RPMI8226 (cell line): ENCODE measurements around the gene POPDC3.
"Not testable (repeated sequence)": the region's sequence is repeated elsewhere in the genome, so short reads cannot be mapped to it uniquely, and the experiment has no call there.

Experiments used
- DNase-seq: peaks from one replicate; pipeline ENCODE4 v3.0.0-alpha.2; 2015

POPDC3 gene

DNA sequence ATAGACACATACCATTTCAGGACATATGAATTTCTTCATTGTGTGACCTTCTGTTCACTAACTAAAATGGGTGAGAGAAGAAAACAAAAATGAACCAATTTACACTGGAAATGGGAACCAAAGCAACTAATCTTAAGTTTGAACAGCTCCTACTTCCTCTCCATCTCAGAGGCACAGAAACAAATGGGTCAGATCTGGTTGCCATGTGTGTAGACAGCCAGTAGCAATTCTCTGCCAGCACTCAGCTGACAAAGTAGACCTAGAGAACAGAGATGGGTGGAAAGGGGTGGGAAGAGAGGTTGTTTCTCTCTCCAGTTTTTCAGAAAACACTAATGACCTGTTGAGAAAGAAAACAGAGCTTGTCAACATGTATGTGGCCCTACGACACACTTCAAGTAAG lies 14.3 kb upstream of the POPDC3 start:
- DNase-seq, result no peak

- DNase-seq, result no peak
Measured at GRCh38 chr6:105193647-105194046, 13.8 kb upstream of the POPDC3 start.

DNA sequence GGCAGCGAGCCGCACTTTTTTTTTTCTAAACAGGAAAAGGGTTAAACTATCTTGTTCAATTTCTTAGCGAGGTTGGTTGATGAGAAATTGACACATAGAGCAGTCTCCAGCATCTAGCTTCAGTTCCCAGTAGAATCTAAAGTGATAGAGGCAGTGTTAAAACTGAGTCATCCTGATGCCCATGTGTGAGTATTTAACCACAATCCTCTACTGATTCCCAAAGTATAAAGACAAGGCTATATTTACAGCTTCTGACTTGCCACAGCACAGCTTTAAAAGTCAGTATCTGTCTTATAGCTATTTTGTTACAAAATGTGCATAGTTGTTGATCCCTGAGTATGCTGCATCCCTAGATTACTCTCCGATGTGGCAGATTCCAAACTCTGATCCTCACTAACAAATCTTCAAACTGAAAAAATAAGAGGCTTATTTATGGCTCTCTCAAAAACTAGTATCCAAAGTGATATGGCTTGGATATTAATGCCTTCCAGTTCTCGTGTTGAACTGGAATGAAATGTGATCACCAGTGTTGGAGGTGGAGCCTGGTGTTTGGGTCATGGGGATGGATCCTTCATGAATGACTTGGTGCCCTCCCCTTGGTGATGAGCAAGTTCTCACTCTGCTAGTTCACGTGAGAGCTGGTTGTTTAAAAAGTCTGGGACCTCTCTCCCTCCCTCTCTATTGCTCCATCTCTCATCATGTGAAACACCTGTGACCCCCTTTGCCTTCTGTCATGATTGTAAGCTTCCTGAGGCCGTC lies 13.1 kb upstream of the POPDC3 start:
- DNase-seq, result no peak

- no peak for DNase-seq
Measured at GRCh38 chr6:105191351-105191750, 11.5 kb upstream of the POPDC3 start.

DNA sequence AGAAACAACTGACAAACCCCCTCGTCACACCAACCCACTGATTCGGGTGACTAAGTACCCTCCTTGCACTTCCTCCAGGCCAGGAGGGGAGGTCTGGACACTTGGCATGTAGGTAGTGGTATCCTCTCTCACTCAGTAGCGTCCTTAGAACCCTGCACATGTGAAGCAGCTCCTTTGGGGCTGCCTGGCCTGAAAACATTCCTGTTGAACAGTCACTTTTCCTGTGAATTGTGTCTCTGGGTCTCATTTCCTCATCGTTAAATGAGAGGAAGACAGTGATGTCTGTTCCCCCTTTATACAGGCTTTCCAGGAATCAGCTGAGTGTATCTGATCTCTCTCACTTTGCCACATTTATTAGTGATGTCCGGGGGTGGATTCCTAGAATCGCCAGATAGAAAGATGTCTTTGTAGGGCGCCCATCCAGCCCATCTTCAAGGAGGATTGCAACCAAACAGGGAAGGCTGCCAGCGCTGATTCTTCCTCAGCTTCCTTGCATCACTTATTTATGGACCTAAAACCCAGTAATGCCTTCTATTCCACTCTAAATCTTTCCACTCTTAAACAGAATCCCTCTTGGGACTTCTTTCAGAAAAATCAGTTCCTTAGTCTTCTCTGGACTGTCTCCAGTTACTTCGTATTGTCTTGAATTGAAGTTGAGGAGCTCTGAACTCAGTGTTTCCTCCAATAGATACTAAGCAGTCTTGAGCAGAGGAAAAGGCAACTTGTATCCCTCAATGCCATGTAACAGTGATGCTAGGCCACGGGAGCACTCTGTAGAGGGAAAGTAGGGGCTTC lies 9.4 kb upstream of the POPDC3 start:
- no peak for DNase-seq

- DNase-seq, result no peak
Measured at GRCh38 chr6:105188251-105188650, 8.4 kb upstream of the POPDC3 start.

DNA sequence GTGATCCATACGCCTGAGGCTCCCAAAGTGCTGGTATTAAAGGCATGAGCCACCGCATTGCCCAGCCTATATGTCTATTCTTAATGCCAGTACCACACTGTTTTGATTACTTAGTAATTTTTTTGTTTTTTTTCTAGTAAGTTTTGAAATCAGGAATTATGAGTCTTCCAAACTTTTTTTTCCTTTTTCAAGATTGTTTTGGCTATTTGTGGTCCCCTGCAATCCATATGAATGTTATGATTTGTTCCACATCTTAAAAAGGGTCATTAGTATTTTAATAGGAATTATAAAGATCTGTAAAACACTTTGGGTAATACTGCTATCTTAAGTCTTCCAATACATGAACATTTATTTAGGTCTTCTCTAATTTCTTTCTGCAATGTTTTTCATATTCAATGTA lies 6.8 kb upstream of the POPDC3 start:
- no peak for DNase-seq

GRCh38 chr6:105184921-105185320 lies 5.1 kb upstream of the POPDC3 start:
- no peak for DNase-seq

- DNase-seq, result no peak
Measured at GRCh38 chr6:105181981-105182515, 2.2 kb upstream of the POPDC3 start.

DNA sequence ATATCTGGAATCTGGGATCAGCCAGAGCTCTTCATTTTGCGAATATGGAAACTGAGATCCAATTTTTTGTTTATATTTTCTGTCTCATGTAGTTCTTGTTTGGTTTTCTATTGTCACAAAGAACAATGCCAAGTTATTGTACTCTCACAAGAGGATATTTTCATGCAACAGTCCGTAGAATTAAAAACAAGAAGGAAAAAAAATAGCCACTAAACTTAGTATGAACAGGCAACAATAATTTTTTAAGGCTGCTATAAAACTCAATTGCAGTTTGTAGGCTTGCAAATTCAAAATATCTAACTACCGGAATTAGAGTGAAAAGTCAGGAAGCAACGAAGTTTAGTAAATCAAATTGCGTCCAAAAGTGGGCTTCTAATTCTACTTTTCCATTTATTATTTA lies 1.2 kb downstream of the POPDC3 start:
- no peak for DNase-seq

- DNase-seq, result no peak
Measured at GRCh38 chr6:105178110-105178509, 1.7 kb downstream of the POPDC3 start.

DNA sequence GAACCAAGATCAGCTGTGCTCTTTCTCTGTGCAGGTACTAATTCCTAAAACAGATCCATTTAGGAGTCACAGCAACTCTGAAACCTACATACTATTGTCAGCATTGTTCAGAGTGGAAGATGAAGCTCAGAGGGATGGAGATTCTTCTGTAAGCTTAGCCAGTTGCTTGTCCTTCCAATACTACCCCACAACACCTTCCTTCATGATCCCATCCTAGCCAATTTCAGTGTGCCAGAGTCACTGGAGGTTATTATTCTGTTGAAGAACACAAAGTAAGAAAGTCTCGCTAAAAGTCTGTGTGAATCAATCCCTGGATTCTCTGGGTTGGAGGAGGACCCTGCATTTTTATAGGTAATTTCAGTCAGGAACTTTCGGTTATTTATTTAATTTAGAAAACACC lies 2.3 kb downstream of the POPDC3 start:
- DNase-seq, result no peak

GRCh38 chr6:105174512-105174911 lies 5.3 kb downstream of the POPDC3 start:
- no peak for DNase-seq

- DNase-seq, result not testable (repeated sequence)
Measured at GRCh38 chr6:105172515-105172914, 7.3 kb downstream of the POPDC3 start.

DNA sequence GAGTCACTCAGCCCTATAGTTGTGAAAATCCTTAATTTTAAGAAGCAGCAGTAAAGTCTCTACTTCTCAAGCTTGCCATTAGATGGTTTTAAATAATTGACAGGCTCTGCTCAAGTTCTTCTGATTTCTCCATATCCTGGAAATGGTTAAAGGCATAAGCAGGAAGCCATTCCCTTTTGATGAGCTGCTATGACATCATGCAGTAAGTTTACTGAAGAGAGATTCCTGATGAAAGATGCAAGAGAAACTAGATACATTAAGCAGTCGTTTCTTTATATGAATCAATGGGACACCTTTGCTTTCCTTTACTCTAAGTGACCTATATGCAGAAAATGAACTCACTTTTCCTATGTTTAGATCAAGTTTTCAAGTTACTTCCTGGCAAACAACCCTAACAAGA lies 9.8 kb downstream of the POPDC3 start:
- DNase-seq, result no peak

DNA sequence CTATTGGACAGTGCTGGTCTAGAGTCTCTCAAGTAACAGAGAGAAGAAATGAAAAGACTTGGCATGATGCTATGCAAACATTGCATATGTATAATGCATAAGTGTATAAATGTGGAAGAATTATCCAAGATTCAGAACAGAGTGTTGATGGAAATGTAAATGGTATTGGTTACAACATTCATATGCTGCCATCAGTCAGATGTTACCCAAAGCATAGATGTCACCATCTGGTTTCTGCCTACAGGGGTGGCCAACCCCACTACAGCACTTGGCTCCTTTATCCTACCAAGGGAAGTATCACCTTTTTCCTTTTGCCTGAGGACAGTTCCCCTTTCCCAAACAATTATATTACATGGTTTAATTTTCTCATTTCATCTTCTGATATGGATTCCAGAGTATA lies 11.9 kb downstream of the POPDC3 start:
- no peak for DNase-seq

DNA sequence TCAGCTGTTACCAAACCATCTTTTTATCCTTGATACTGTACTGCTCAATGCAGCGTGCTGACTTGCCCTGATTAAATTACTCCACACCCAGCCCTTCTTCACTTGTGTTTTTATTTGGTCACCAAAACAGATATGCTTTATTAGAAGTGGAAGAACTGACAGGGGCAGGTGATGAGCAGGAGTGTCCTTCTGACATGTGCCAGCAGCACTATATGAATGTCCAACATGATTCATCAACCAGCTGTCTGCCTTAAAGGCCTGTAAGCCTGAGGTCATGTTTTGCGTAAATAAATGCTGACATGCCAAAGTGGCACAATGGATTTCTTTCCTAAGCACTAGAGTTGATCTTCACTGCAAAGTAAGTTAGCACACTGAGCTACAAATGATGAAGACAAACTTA lies 15.4 kb downstream of the POPDC3 start:
- no peak for DNase-seq

DNA sequence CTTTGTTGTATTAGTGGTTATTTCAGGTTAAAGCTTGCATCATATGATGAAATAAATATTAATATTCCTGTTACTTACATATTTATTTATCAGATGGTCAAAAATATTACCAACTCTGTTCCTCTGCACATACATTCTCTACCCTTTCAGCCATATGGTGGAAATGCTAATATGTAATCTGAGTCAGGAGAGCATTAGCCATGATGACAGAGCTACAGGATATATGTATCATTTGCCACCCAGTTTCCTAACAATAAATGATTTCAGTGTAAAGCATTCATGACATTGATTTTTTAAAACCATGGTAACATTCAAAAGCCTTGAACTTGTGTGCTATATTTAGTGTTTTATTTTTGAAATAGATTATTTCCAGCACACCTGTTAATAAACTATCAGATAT lies 16.6 kb downstream of the POPDC3 start:
- DNase-seq, result no peak

- no peak for DNase-seq
Measured at GRCh38 chr6:105162377-105162776, 17.4 kb downstream of the POPDC3 start.

- DNase-seq, result no peak
Measured at GRCh38 chr6:105161421-105161820, 18.4 kb downstream of the POPDC3 start.

DNA sequence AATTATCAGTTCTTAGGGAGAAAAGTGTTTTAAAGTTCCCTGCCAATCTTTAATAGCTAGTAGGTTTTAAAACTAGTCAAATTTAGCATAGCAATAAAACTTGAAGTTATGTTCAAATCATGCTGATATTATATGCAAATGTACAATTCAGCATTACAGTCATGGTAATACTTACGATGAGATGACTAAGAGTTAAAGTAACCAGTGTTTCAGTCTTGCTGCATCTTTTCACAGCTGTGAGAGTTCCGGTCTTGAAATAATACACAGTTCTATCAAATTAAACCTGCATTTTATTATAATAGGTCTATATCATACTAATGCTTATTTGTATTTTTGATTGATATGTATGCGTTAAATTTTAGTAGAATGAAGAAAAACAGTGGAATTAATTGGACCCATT lies 26.1 kb downstream of the POPDC3 start:
- no peak for DNase-seq

DNA sequence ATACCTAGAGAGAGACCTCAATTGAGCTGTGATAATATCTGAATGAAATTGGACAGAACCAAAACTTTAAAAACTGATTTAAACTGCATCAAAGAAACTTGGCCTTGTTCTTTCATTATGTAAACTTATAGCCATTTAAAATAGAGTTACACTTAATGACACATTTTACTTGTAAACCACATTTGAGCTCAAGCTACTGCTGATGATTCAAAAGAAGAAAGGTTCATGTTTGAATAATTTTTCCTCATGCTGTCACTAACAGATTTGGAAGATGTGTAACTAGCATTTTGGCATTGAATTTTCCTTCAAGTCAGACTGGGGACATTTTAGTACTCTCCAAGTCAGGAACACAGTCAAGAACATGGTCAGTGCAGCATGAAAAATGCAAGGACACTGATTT lies 26.9 kb downstream of the POPDC3 start:
- DNase-seq, result no peak

DNA sequence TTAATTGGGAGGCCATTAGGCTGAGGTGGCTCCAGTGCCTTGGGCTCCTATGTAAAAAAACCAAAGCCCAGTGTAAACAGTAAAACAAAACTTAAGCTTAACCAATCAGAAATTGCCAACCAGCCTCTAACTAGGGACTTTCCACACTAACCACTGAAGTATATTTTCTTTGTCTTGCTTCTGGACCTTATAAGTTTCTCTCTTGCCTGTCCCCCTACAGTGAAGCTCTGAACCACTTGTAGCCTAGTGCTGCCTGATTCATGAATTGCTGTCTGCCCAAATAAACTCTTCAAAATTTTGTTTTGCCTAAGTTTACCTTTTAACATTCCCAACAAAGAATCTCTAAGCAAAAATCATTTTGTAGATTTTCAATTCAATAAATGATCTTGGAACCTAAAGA lies 28.2 kb downstream of the POPDC3 start:
- DNase-seq, result no peak

GRCh38 chr6:105138141-105138540 lies 41.7 kb downstream of the POPDC3 start:
- DNase-seq, result no peak
